ENCODE measurements around the gene BPIFB4.
"Not testable (repeated sequence)": the region's sequence is repeated elsewhere in the genome, so short reads cannot be mapped to it uniquely, and the experiment has no call there.

The BPIFB4 gene

GRCh38 chr20:33119725-33120720 is 40.6 kb downstream of the BPIFB4 start:
- DNase-seq (ENCODE audit: low read depth): no peak

GRCh38 chr20:33120934-33121333 is 41.5 kb downstream of the BPIFB4 start:
- DNase-seq (ENCODE audit: low read depth): no peak

- not testable (repeated sequence) for DNase-seq (ENCODE audit: low read depth)
These were observed 42.9 kb downstream of the BPIFB4 start for GRCh38 chr20:33122297-33122696.

- no peak for DNase-seq (ENCODE audit: low read depth)
These were observed 44.8 kb downstream of the BPIFB4 start for GRCh38 chr20:33124261-33124660.

- no peak for DNase-seq (ENCODE audit: low read depth)
These were observed 45.6 kb downstream of the BPIFB4 start for GRCh38 chr20:33124994-33125393.

- DNase-seq (ENCODE audit: low read depth): no peak
These were observed 46.5 kb downstream of the BPIFB4 start for GRCh38 chr20:33125983-33126382.

- DNase-seq (ENCODE audit: low read depth): no peak
These were observed 48.1 kb downstream of the BPIFB4 start for GRCh38 chr20:33127422-33128097.

GRCh38 chr20:33130568-33131061 is 51.2 kb downstream of the BPIFB4 start:
- no peak for DNase-seq (ENCODE audit: low read depth)

GRCh38 chr20:33131949-33132473 is 52.6 kb downstream of the BPIFB4 start:
- no peak for DNase-seq (ENCODE audit: low read depth)

GRCh38 chr20:33132513-33133372 is 53.3 kb downstream of the BPIFB4 start:
- no peak for DNase-seq (ENCODE audit: low read depth)

GRCh38 chr20:33133373-33133941 is 54.0 kb downstream of the BPIFB4 start:
- no peak for DNase-seq (ENCODE audit: low read depth)

- DNase-seq (ENCODE audit: low read depth): no peak
These were observed 57.8 kb downstream of the BPIFB4 start for GRCh38 chr20:33137195-33137594.

- no peak for DNase-seq (ENCODE audit: low read depth)
These were observed 60.0 kb downstream of the BPIFB4 start for GRCh38 chr20:33139467-33139866.

GRCh38 chr20:33145521-33145920 is 66.1 kb downstream of the BPIFB4 start:
- DNase-seq (ENCODE audit: low read depth): no peak

- no peak for DNase-seq (ENCODE audit: low read depth)
These were observed 67.9 kb downstream of the BPIFB4 start for GRCh38 chr20:33147299-33147698.

GRCh38 chr20:33148040-33148439 is 68.6 kb downstream of the BPIFB4 start:
- DNase-seq (ENCODE audit: low read depth): no peak

- DNase-seq (ENCODE audit: low read depth): no peak
These were observed 74.8 kb downstream of the BPIFB4 start for GRCh38 chr20:33154252-33154651.

GRCh38 chr20:33158637-33159385 is 79.4 kb downstream of the BPIFB4 start:
- no peak for DNase-seq (ENCODE audit: low read depth)

- no peak for DNase-seq (ENCODE audit: low read depth)
These were observed 80.3 kb downstream of the BPIFB4 start for GRCh38 chr20:33159713-33160112.

- DNase-seq (ENCODE audit: low read depth): no peak
These were observed 81.2 kb downstream of the BPIFB4 start for GRCh38 chr20:33160681-33161080.

All from stimulated activated CD8-positive, alpha-beta memory T cell treated with anti-CD3 and anti-CD28 coated beads, Interleukin-15, amount 100 ng/mL, for 24 hours (primary cell).